H1 (cell line): Measurements from ENCODE around the gene KIF3B. TPM values are rescaled to one million over a fixed set of nuclear protein-coding genes. Genes with fewer than 3 reads are reported as not detected.

Experiments used
- CTCF ChIA-PET: fragments of 300-600 bp; sonication (Branson Sonifier 250); formaldehyde crosslinking; loops from one replicate; lab custom pipeline; 2021; ENCODE audit not compliant: partially characterized antibody; lab: Charles Lee
- POLR2A ChIA-PET: fragments of 300-600 bp; sonication (Branson Sonifier 250); formaldehyde crosslinking; loops from one replicate; lab custom pipeline; 2021; ENCODE audit warnings: inconsistent platforms; ENCODE audit not compliant: partially characterized antibody; lab: Charles Lee
- DNase-seq, 2 experiments: peaks; one replicate each; pipeline versions ENCODE4 v3.0.0 to v3.0.0-alpha.2; 2010 to 2022; ENCODE audit warnings: low spot score in 2 of 2, low read depth in 1 of 2, mixed read lengths in 1 of 2
- FAIRE-seq: peaks from 2 replicates; lab custom pipeline; 2011; peaks lifted over from hg19 to GRCh38; lab: Jason Lieb, UNC
- H2AFZ ChIP-seq: 2 replicates; pipeline ENCODE4 v1.8.1; 2012; ENCODE audit warnings: low read length, inconsistent platforms
- H2AK5ac ChIP-seq: 2 replicates; pipeline ENCODE4 v1.6.1; 2013; ENCODE audit warnings: low read depth, low read length
- H2BK120ac ChIP-seq: replicated peaks from 2 replicates; pipeline ENCODE3; 2013; ENCODE audit warnings: low read depth, low read length, inconsistent platforms
- H2BK12ac ChIP-seq: 2 replicates; pipeline ENCODE4 v1.6.1; 2013; ENCODE audit warnings: low read depth, low read length
- H2BK15ac ChIP-seq: 2 replicates; pipeline ENCODE4 v1.6.1; 2013; ENCODE audit warnings: low read length
- H2BK20ac ChIP-seq: 2 replicates; pipeline ENCODE4 v1.6.1; 2013; ENCODE audit warnings: low read length
- H2BK5ac ChIP-seq: 2 replicates; pipeline ENCODE4 v1.6.1; 2013; ENCODE audit warnings: low read depth, low read length
- H3K14ac ChIP-seq: 2 replicates; pipeline ENCODE4 v1.6.1; 2013; ENCODE audit warnings: inconsistent platforms; ENCODE audit not compliant: insufficient read length
- H3K18ac ChIP-seq: 2 replicates; pipeline ENCODE4 v1.6.1; 2013; ENCODE audit warnings: low read length; ENCODE audit errors: extremely low read depth
- H3K23ac ChIP-seq: 2 replicates; pipeline ENCODE4 v1.6.1; 2013; ENCODE audit warnings: inconsistent platforms; ENCODE audit not compliant: insufficient read length
- H3K23me2 ChIP-seq: 2 replicates; pipeline ENCODE4 v1.6.1; 2013; ENCODE audit warnings: low read depth, low read length
- H3K27ac ChIP-seq: 2 replicates; pipeline ENCODE4 v1.6.1; 2011; ENCODE audit warnings: low read depth, low read length, inconsistent platforms
- H3K27me3 ChIP-seq, 4 experiments: replicated peaks in 1 of 4; 1 replicate in 1 of 4; 2 replicates in 3 of 4; pipeline versions ENCODE4 v1.6.1 to v1.8.1; 2011 to 2013; ENCODE audit warnings: low read length in 3 of 4, mild to moderate bottlenecking in 3 of 4, inconsistent platforms in 2 of 4, mixed read lengths in 2 of 4, moderate library complexity in 1 of 4; ENCODE audit not compliant: control insufficient read depth in 3 of 4, insufficient read depth in 3 of 4; ENCODE audit errors: extremely low read depth in 1 of 4
- H3K36me3 ChIP-seq, 4 experiments: 2 replicates each; pipeline versions ENCODE4 v1.6.1 to v1.8.1; 2011 to 2013; ENCODE audit warnings: mild to moderate bottlenecking in 4 of 4, low read length in 3 of 4, moderate library complexity in 2 of 4, control low read depth in 1 of 4, inconsistent platforms in 1 of 4; ENCODE audit not compliant: insufficient read depth in 4 of 4, control insufficient read depth in 2 of 4
- H3K4ac ChIP-seq: replicated peaks from 2 replicates; pipeline ENCODE3; 2013; ENCODE audit warnings: low read length, low read depth, mixed read lengths, inconsistent platforms; ENCODE audit not compliant: insufficient read length
- H3K4me1 ChIP-seq, 4 experiments: replicated peaks in 1 of 4; 1 replicate in 1 of 4; 2 replicates in 3 of 4; pipeline versions ENCODE4 v1.6.1 to v1.8.1; 2011 to 2013; ENCODE audit warnings: low read length in 3 of 4, inconsistent platforms in 2 of 4, mixed read lengths in 1 of 4; ENCODE audit not compliant: insufficient read depth in 4 of 4, control insufficient read depth in 3 of 4
- H3K4me2 ChIP-seq, 2 experiments: 2 replicates each; pipeline versions ENCODE4 v1.6.1 to v1.8.1; 2011 to 2013; ENCODE audit warnings: low read depth in 2 of 2, low read length in 2 of 2, control low read depth in 1 of 2, inconsistent platforms in 1 of 2, mild to moderate bottlenecking in 1 of 2; ENCODE audit not compliant: insufficient read depth in 1 of 2
- H3K4me3 ChIP-seq, 4 experiments: fragments of 200-600, 300-600 bp in 1 of 4; sonication (generic), shearing (Covaris generic), sonication (Bioruptor Twin) in 1 of 4; 2 replicates each; pipeline versions ENCODE4 v1.5.1 to v1.8.1; 2011 to 2016; ENCODE audit warnings: low read length in 4 of 4, low read depth in 3 of 4, control low read depth in 2 of 4, inconsistent platforms in 2 of 4, mild to moderate bottlenecking in 2 of 4, mixed read lengths in 1 of 4, moderate library complexity in 1 of 4; ENCODE audit not compliant: insufficient read depth in 2 of 4; ENCODE audit errors: extremely low read depth in 1 of 4
- H3K56ac ChIP-seq: replicated peaks from 2 replicates; pipeline ENCODE3; 2013; ENCODE audit warnings: low read depth, mild to moderate bottlenecking, mixed read lengths, low read length, inconsistent platforms; ENCODE audit not compliant: insufficient read length
- H3K79me1 ChIP-seq: 2 replicates; pipeline ENCODE4 v1.6.1; 2013; ENCODE audit warnings: low read depth, low read length, control low read depth
- H3K79me2 ChIP-seq, 2 experiments: 2 replicates each; pipeline versions ENCODE4 v1.6.1 to v1.8.1; 2012 to 2013; ENCODE audit warnings: low read length in 2 of 2, mild to moderate bottlenecking in 2 of 2, inconsistent platforms in 1 of 2; ENCODE audit not compliant: insufficient read depth in 2 of 2, control insufficient read depth in 1 of 2
- H3K9ac ChIP-seq, 4 experiments: replicated peaks in 1 of 4; 1 replicate in 1 of 4; 2 replicates in 3 of 4; pipeline versions ENCODE4 v1.6.1 to v1.8.1; 2011 to 2013; ENCODE audit warnings: low read depth in 3 of 4, low read length in 3 of 4, control low read depth in 2 of 4, mild to moderate bottlenecking in 2 of 4, moderate library complexity in 2 of 4, inconsistent platforms in 1 of 4; ENCODE audit errors: extremely low read depth in 1 of 4
- H3K9me3 ChIP-seq, 2 experiments: 2 replicates each; pipeline versions ENCODE4 v1.6.1 to v1.8.1; 2012 to 2013; ENCODE audit warnings: mild to moderate bottlenecking in 2 of 2, moderate library complexity in 2 of 2, control low read depth in 1 of 2, inconsistent platforms in 1 of 2, low read depth in 1 of 2, low read length in 1 of 2, mixed read lengths in 1 of 2; ENCODE audit not compliant: insufficient read depth in 2 of 2
- H4K20me1 ChIP-seq, 2 experiments: replicated peaks in 1 of 2; 2 replicates each; pipeline versions ENCODE3 to v1.8.1; 2011 to 2013; ENCODE audit warnings: inconsistent platforms in 2 of 2, low read length in 2 of 2, mild to moderate bottlenecking in 1 of 2; ENCODE audit not compliant: insufficient read depth in 2 of 2, control insufficient read depth in 1 of 2
- H4K5ac ChIP-seq: 2 replicates; pipeline ENCODE4 v1.6.1; 2013; ENCODE audit warnings: low read length, low read depth, mixed read lengths, inconsistent platforms; ENCODE audit not compliant: insufficient read length
- H4K8ac ChIP-seq: 2 replicates; pipeline ENCODE4 v1.8.0; 2013; ENCODE audit warnings: mild to moderate bottlenecking, moderate library complexity, low read length, inconsistent platforms; ENCODE audit not compliant: insufficient read depth; ENCODE audit errors: extremely low read depth
- H4K91ac ChIP-seq: replicated peaks from 2 replicates; pipeline ENCODE3; 2013; ENCODE audit warnings: low read length, mixed read lengths, inconsistent platforms; ENCODE audit not compliant: insufficient read length
- ASH2L ChIP-seq: fragments of 200-600, 300-600 bp; sonication (generic); IDR thresholded peaks from one replicate; pipeline ENCODE4 v1.7.1; 2017; ENCODE audit warnings: low read length
- CEBPB ChIP-seq: IDR thresholded peaks from 2 replicates; pipeline ENCODE4 v1.6.1; 2012; ENCODE audit warnings: low read depth, low read length
- FOSL1 ChIP-seq: IDR thresholded peaks from 2 replicates; pipeline ENCODE4 v1.6.1; 2011; ENCODE audit warnings: mild to moderate bottlenecking, low read depth, low read length, moderate library complexity; ENCODE audit not compliant: insufficient read depth
- KDM1A ChIP-seq: fragments of 200-600, 300-600 bp; sonication (generic); IDR thresholded peaks from 2 replicates; pipeline ENCODE4 v1.7.1; 2016; ENCODE audit warnings: mild to moderate bottlenecking, low read length, borderline replicate concordance
- POLR2A ChIP-seq, 2 experiments: IDR thresholded peaks; 1 replicate in 1 of 2; 2 replicates in 1 of 2; pipeline ENCODE4 v1.6.1; 2011; ENCODE audit warnings: low read depth in 2 of 2, low read length in 2 of 2, mild to moderate bottlenecking in 2 of 2; ENCODE audit errors: control extremely low read depth in 1 of 2
- RXRA ChIP-seq: IDR thresholded peaks from 2 replicates; pipeline ENCODE4 v1.6.1; 2011; ENCODE audit warnings: low read depth, mild to moderate bottlenecking, low read length, moderate library complexity; ENCODE audit not compliant: insufficient read depth
- SIN3A ChIP-seq, 2 experiments: IDR thresholded peaks in 1 of 2; conservative IDR thresholded peaks in 1 of 2; 2 replicates each; pipeline ENCODE4 v1.6.1; 2011 to 2012; ENCODE audit warnings: low read length in 2 of 2, improper control_type of control experiment in 1 of 2, low read depth in 1 of 2, mild to moderate bottlenecking in 1 of 2
- SUZ12 ChIP-seq: fragments of 200-600 bp; sonication (generic); IDR thresholded peaks from 2 replicates; pipeline ENCODE4 v1.6.1; 2012; ENCODE audit warnings: mild to moderate bottlenecking, inconsistent platforms, low read length, moderate library complexity, mixed read lengths
- WGBS, 2 experiments: shearing (Covaris generic) in 1 of 2; methylation state at CpG; one replicate each; pipeline versions ENCODE4 v1.1.6 to v1.1.7; 2013 to 2015; ENCODE audit warnings: low lambda C conversion rate in 2 of 2, mixed read lengths in 2 of 2, inconsistent platforms in 1 of 2, low coverage in 1 of 2, missing lambda C conversion rate in 1 of 2; ENCODE audit not compliant: insufficient replicate concordance in 2 of 2, insufficient coverage in 1 of 2, insufficient read length in 1 of 2; ENCODE audit errors: extremely low coverage in 1 of 2, missing lambda C conversion rate in 1 of 2; 5-methylcytosine and 5-hydroxymethylcytosine counted together
- polyA plus RNA-seq, 7 experiments: library from polyadenylated mRNA; depleted of rRNA in 3 of 7; stranded (reverse) in 5 of 7; unstranded in 2 of 7; fragments of >200 nt in 5 of 7; fragments of 200-250 nt in 2 of 7; gene quantifications; 1 replicate in 5 of 7; 2 replicates in 1 of 7; 4 replicates in 1 of 7; pipeline versions ENCODE4 v1.2.1 to v1.2.3, GENCODE V29; 2011 to 2013; ENCODE audit warnings: missing spikeins in 2 of 7, mixed read lengths in 2 of 7
- total RNA-seq: library from RNA; stranded (reverse); fragmentation: NEBNext Ultra II Directional; extraction: Animal tissue kit (Norgen Biotek cat#: 25700); gene quantifications from 2 replicates; pipeline ENCODE4 v1.2.1, GENCODE V29; 2021
- TF ChIP-seq, protein P1 (sequence below): IDR thresholded peaks from 2 replicates; pipeline ENCODE4 v1.6.1; 2012; ENCODE audit warnings: inconsistent platforms

KIF3B gene
- total and polyA plus RNA-seq, 2 of the 8 experiments (the other 6 are each of a cell fraction or from before 2014, with no cell fraction given) = 10.1 to 22.4 TPM

DNA sequence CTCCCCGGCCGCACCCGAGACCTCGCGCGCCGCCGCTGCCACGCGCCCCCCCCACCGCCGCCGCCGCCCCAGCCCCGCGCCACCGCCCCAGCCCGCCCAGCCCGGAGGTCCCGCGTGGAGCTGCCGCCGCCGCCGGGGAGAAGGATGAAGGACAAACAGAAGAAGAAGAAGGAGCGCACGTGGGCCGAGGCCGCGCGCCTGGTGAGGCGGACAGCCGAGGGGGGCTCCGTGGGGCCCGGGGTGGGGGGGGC is 81.1 kb downstream of the KIF3B start:
- peak overlapping the region in 1 of 4 experiments; percentile 35; a peak in 1 of 7 replicates for H3K9ac ChIP-seq
- H2BK120ac ChIP-seq = no peak overlapping the region
- no peak overlapping the region for H3K23ac ChIP-seq
- WGBS, 2 experiments = 0% methylated on average over 7 of the region's 35 CpGs; no CpG with 5 or more reads in 1 of the 2 experiments
- ChIA-PET POLR2A (interaction anchor here (0.9 to 2.2 kb wide), 3 partner anchors 12 to 53 kb away, joined by 3 to 8 read pairs (median 3); no protein-coding TSS in a partner anchor), CTCF (interaction anchor here (1.0 kb wide), 1 partner anchor 15 kb away, joined by 3 read pairs; no protein-coding TSS in a partner anchor)
- H3K4me2 ChIP-seq = peak overlapping the region in 1 of 2 experiments; percentile 96; a peak in 1 of 4 replicates
- TF ChIP-seq RXRA (no peak), ASH2L (no peak), FOSL1 (no peak), CEBPB (no peak), SIN3A (conservative IDR thresholded peaks at IDR 0.05 in 1 of 2, IDR thresholded peaks at IDR 0.05 in 1 of 2; ENCODE audit: low read depth in 1 of 2, low read length in 2 of 2) (no peak), KDM1A (no peak), POLR2A (IDR thresholded peaks at IDR 0.05; ENCODE audit: control extremely low read depth in 1 of 2, low read depth in 2 of 2, low read length in 2 of 2) (no peak), SUZ12 (no peak)
- TF ChIP-seq, protein P1, sequence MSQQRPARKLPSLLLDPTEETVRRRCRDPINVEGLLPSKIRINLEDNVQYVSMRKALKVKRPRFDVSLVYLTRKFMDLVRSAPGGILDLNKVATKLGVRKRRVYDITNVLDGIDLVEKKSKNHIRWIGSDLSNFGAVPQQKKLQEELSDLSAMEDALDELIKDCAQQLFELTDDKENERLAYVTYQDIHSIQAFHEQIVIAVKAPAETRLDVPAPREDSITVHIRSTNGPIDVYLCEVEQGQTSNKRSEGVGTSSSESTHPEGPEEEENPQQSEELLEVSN = no peak
- DNase-seq (no peak), FAIRE-seq (no peak)
- H2BK5ac ChIP-seq = no peak overlapping the region
- no peak overlapping the region for H3K4ac ChIP-seq
- H3K27me3 ChIP-seq = peaks cover 16 to 39% (median 32%) of the 10 kb centered on the region in 4 experiments
- peaks cover 24% of the 10 kb centered on the region in 2 experiments for H4K20me1 ChIP-seq
- H2BK15ac ChIP-seq = no peak overlapping the region
- no peak overlapping the region for H3K18ac ChIP-seq
- H4K91ac ChIP-seq = no peak overlapping the region
- no peak overlapping the region for H3K14ac ChIP-seq
- no peak overlapping the region for H2AFZ ChIP-seq
- H3K79me2 ChIP-seq = peaks cover 4 to 26% of the 10 kb centered on the region in 2 experiments
- H2BK12ac ChIP-seq = no peak overlapping the region
- peaks cover 0 to 3% (median 0%) of the 10 kb centered on the region in 4 experiments; a peak in 3 of 7 replicates for H3K4me1 ChIP-seq
- no peak overlapping the region for H4K5ac ChIP-seq
- H2BK20ac ChIP-seq = no peak overlapping the region
- H3K36me3 ChIP-seq = no peaks in the 10 kb centered on the region
- no peak overlapping the region for H3K27ac ChIP-seq
- peaks cover 4% of the 10 kb centered on the region for H3K23me2 ChIP-seq
- no peak overlapping the region for H4K8ac ChIP-seq
- no peaks in the 10 kb centered on the region; a peak in 1 of 4 replicates for H3K9me3 ChIP-seq
- H3K79me1 ChIP-seq = no peaks in the 10 kb centered on the region
- H2AK5ac ChIP-seq = no peak overlapping the region
- H3K4me3 ChIP-seq = peak overlapping the region in 2 of 4 experiments; percentile 95 to 98; a peak in 6 of 8 replicates
- H3K56ac ChIP-seq = no peak overlapping the region
